ENCODE data around the gene PIGL.

The PIGL gene

GRCh38 chr17:16345565-16345964 is 128.6 kb downstream of the PIGL start:
- Histone ChIP-seq H3K27me3 (ENCODE audit: control insufficient read depth in 5 of 5, insufficient read depth in 4 of 5, low read length in 5 of 5) (no peaks in the 10 kb centered on the region), H3K4me3 (ENCODE audit: low read depth in 1 of 5, low read length in 5 of 5) (no peak overlapping the region), H3K9me3 (ENCODE audit: control insufficient read depth in 5 of 5, low read length in 5 of 5) (no peaks in the 10 kb centered on the region), H3K27ac (ENCODE audit: low read depth, low read length) (no peak overlapping the region), H3K36me3 (ENCODE audit: control insufficient read depth in 5 of 5, insufficient read depth in 5 of 5, low read length in 5 of 5) (peaks cover 4 to 34% (median 21%) of the 10 kb centered on the region in 5 donors), H3K4me1 (ENCODE audit: control insufficient read depth in 5 of 5, insufficient read depth in 5 of 5, low read length in 5 of 5) (peaks cover 0 to 8% (median 0%) of the 10 kb centered on the region in 5 donors), H3K9ac (ENCODE audit: low read length in 5 of 5) (no peak overlapping the region)

GRCh38 chr17:16346721-16347271 is 129.8 kb downstream of the PIGL start:
- Histone ChIP-seq H3K27me3 (ENCODE audit: control insufficient read depth in 5 of 5, insufficient read depth in 4 of 5, low read length in 5 of 5) (no peaks in the 10 kb centered on the region), H3K9ac (ENCODE audit: low read length in 5 of 5) (no peak overlapping the region), H3K4me3 (ENCODE audit: low read depth in 1 of 5, low read length in 5 of 5) (no peak overlapping the region), H3K27ac (ENCODE audit: low read depth, low read length) (no peak overlapping the region), H3K9me3 (ENCODE audit: control insufficient read depth in 5 of 5, low read length in 5 of 5) (no peaks in the 10 kb centered on the region), H3K36me3 (ENCODE audit: control insufficient read depth in 5 of 5, insufficient read depth in 5 of 5, low read length in 5 of 5) (peaks cover 4 to 34% (median 21%) of the 10 kb centered on the region in 5 donors), H3K4me1 (ENCODE audit: control insufficient read depth in 5 of 5, insufficient read depth in 5 of 5, low read length in 5 of 5) (peaks cover 0 to 11% (median under 1%) of the 10 kb centered on the region in 5 donors)

- Histone ChIP-seq H3K4me3 (ENCODE audit: low read depth in 1 of 5, low read length in 5 of 5) (no peak overlapping the region), H3K27ac (ENCODE audit: low read depth, low read length) (no peak overlapping the region), H3K36me3 (ENCODE audit: control insufficient read depth in 5 of 5, insufficient read depth in 5 of 5, low read length in 5 of 5) (peaks cover 4 to 22% (median 13%) of the 10 kb centered on the region in 5 donors), H3K4me1 (ENCODE audit: control insufficient read depth in 5 of 5, insufficient read depth in 5 of 5, low read length in 5 of 5) (peaks cover 0 to 16% (median 14%) of the 10 kb centered on the region in 5 donors), H3K9ac (ENCODE audit: low read length in 5 of 5) (no peak overlapping the region), H3K9me3 (ENCODE audit: control insufficient read depth in 5 of 5, low read length in 5 of 5) (no peaks in the 10 kb centered on the region), H3K27me3 (ENCODE audit: control insufficient read depth in 5 of 5, insufficient read depth in 4 of 5, low read length in 5 of 5) (no peaks in the 10 kb centered on the region)
Measured at GRCh38 chr17:16348586-16348985, 131.6 kb downstream of the PIGL start.

DNA sequence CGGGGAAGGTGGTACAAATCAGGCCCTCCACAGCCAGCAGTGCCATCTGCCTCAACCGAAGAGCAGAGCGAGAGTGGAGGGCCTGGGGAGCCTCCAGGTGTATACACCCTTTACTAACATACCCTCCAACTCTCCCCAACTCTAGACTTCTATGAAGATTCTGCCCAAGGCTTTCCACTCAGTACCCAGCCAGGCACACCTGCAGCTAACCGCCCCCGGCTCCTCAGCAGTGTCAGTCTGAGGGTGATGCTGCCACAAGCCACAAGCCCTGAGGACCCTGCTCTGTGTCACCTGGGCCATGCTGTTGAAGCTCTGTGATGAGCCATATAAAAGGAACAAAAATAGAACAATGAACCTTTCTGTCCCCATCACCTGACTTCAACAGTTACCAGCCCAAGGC is 132.4 kb downstream of the PIGL start:
- Histone ChIP-seq H3K36me3 (ENCODE audit: control insufficient read depth in 5 of 5, insufficient read depth in 5 of 5, low read length in 5 of 5) (peaks cover 4 to 17% (median 10%) of the 10 kb centered on the region in 5 donors), H3K27ac (ENCODE audit: low read depth, low read length) (no peak overlapping the region), H3K9ac (ENCODE audit: low read length in 5 of 5) (no peak overlapping the region), H3K9me3 (ENCODE audit: control insufficient read depth in 5 of 5, low read length in 5 of 5) (no peaks in the 10 kb centered on the region), H3K27me3 (ENCODE audit: control insufficient read depth in 5 of 5, insufficient read depth in 4 of 5, low read length in 5 of 5) (no peaks in the 10 kb centered on the region), H3K4me1 (ENCODE audit: control insufficient read depth in 5 of 5, insufficient read depth in 5 of 5, low read length in 5 of 5) (peaks cover 0 to 18% (median 17%) of the 10 kb centered on the region in 5 donors), H3K4me3 (ENCODE audit: low read depth in 1 of 5, low read length in 5 of 5) (no peak overlapping the region)

DNA sequence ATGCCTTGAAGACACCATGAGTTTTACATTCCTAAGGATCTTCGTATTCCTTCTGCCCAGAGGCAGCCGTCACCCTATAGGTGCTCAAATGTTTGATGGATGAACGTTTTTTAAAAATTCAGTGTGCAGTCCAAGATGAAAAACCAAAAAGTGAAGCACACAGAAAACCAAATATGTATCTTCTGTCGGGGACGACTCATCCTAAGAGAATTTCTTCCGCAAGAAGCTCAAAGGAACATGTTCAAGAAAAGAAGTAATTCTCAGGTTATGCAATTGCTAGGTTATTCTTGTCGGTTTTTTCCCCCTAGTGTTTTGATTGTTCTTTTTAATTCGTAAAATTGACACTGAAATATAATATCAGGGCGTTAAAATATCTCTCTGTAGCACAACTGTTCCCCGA is 134.8 kb downstream of the PIGL start:
- Histone ChIP-seq H3K9me3 (ENCODE audit: control insufficient read depth in 5 of 5, low read length in 5 of 5) (no peaks in the 10 kb centered on the region), H3K4me3 (ENCODE audit: low read depth in 1 of 5, low read length in 5 of 5) (peak overlapping the region; percentile 57 to 80 (median 75)), H3K27me3 (ENCODE audit: control insufficient read depth in 5 of 5, insufficient read depth in 4 of 5, low read length in 5 of 5) (no peaks in the 10 kb centered on the region), H3K9ac (ENCODE audit: low read length in 5 of 5) (peak overlapping the region in 3 of 5 donors; percentile 51 to 65 (median 56)), H3K27ac (ENCODE audit: low read depth, low read length) (no peak overlapping the region), H3K4me1 (ENCODE audit: control insufficient read depth in 5 of 5, insufficient read depth in 5 of 5, low read length in 5 of 5) (peaks cover 0 to 18% (median 17%) of the 10 kb centered on the region in 5 donors), H3K36me3 (ENCODE audit: control insufficient read depth in 5 of 5, insufficient read depth in 5 of 5, low read length in 5 of 5) (peaks cover 4 to 17% (median 10%) of the 10 kb centered on the region in 5 donors)

GRCh38 chr17:16352303-16352666 is 135.3 kb downstream of the PIGL start:
- peaks cover 0 to 18% (median 17%) of the 10 kb centered on the region in 5 donors for H3K4me1 ChIP-seq (ENCODE audit: control insufficient read depth in 5 of 5, insufficient read depth in 5 of 5, low read length in 5 of 5)
- H3K36me3 ChIP-seq (ENCODE audit: control insufficient read depth in 5 of 5, insufficient read depth in 5 of 5, low read length in 5 of 5), result peaks cover 4 to 14% (median 10%) of the 10 kb centered on the region in 5 donors
- H3K9me3 ChIP-seq (ENCODE audit: control insufficient read depth in 5 of 5, low read length in 5 of 5), result no peaks in the 10 kb centered on the region
- no peak overlapping the region for H3K27ac ChIP-seq (ENCODE audit: low read depth, low read length)
- peak overlapping the region in 4 of 5 donors; percentile 59 to 71 (median 66) for H3K9ac ChIP-seq (ENCODE audit: low read length in 5 of 5)
- H3K27me3 ChIP-seq (ENCODE audit: control insufficient read depth in 5 of 5, insufficient read depth in 4 of 5, low read length in 5 of 5), result no peaks in the 10 kb centered on the region
- H3K4me3 ChIP-seq (ENCODE audit: low read depth in 1 of 5, low read length in 5 of 5), result peak overlapping the region; percentile 57 to 80 (median 75)

DNA sequence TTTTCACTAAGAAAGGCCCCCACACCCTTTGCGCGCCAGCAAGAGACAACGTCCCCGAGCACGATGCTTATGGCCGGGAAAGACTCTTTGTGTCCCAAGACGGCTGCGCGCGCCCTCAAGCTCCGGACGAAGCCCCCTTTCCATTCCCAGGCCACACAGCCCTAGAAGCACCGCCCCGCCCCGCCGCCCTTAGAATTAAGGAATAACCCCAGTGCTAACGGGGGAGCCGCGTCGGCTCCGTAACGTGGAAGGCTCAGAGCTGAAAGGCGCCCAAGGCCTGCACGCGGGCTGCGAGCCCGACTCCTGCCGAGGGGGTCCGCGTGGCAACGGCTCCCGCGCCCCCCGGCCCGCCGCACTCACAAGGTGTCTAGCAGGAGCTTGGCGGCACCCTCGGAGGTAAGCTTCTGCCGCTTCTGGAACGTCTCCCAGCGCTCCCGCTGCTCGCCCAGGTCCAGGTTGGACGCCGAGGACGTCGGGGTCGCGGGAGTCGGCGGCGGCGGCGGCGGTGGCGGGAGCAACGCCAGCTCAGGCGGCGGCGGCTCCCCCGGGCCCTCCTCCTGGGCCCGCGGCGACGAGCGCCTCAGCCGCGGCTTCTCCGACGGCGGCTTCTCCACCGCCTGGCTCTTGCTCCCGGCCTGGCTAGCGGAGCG is 135.8 kb downstream of the PIGL start:
- H3K27ac ChIP-seq (ENCODE audit: low read depth, low read length), result no peak overlapping the region
- peak overlapping the region in 4 of 5 donors; percentile 59 to 71 (median 66) for H3K9ac ChIP-seq (ENCODE audit: low read length in 5 of 5)
- peaks cover 0 to 18% (median 17%) of the 10 kb centered on the region in 5 donors for H3K4me1 ChIP-seq (ENCODE audit: control insufficient read depth in 5 of 5, insufficient read depth in 5 of 5, low read length in 5 of 5)
- H3K9me3 ChIP-seq (ENCODE audit: control insufficient read depth in 5 of 5, low read length in 5 of 5), result no peaks in the 10 kb centered on the region
- peak overlapping the region; percentile 57 to 80 (median 75) for H3K4me3 ChIP-seq (ENCODE audit: low read depth in 1 of 5, low read length in 5 of 5)
- H3K36me3 ChIP-seq (ENCODE audit: control insufficient read depth in 5 of 5, insufficient read depth in 5 of 5, low read length in 5 of 5), result peaks cover 4 to 14% (median 10%) of the 10 kb centered on the region in 5 donors
- no peaks in the 10 kb centered on the region for H3K27me3 ChIP-seq (ENCODE audit: control insufficient read depth in 5 of 5, insufficient read depth in 4 of 5, low read length in 5 of 5)

DNA sequence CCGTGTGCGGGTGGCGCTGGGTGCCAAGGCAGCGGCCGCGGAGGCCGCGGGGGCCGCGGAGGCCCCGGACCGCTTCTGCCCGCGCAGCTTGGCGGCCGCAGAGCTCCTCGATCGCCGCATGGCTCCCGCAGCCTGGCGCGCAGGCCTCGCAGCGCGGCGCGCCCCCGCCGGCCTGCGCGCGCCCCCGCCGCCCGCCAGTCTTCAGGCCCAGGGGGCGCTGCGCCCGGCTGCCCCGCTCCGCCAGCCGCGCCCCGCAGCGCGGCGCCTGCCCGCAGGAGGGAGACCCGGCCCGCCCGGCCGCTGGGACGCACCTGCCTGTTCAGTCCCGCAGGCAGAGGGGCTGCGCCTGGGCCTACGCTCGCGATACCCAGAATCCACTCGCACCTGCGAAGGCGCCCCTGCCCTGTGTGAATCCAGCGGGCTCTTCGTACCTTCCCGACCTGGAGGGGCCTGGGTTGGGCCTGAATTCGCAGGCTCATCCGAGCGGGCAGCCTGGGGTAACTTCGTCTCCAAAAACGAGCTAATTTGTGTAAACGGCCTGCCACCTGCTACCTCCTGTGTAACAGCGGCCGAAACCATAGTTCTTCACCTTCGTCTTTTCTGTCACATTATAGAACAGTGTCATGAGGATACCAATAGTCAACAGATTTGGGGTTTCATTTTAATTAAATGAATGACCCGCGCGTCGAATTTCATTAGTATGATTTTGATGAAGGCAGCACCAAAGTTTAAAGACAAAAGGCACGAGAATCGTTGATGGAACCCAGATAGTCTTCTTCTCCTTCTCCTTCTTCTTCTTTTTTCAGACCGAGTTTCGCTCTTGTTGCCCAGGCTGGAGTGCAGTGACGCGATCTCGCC is 136.5 kb downstream of the PIGL start, which contains the start of gene CENPV:
CENPV (minus strand) TSS at position 153 of the 858 bp plus-strand sequence; CDS start at position 120, 33 bp downstream.
- Histone ChIP-seq H3K4me1 (ENCODE audit: control insufficient read depth in 5 of 5, insufficient read depth in 5 of 5, low read length in 5 of 5) (peaks cover 0 to 18% (median 17%) of the 10 kb centered on the region in 5 donors), H3K27ac (ENCODE audit: low read depth, low read length) (no peak within 1 kb of the TSS), H3K27me3 (ENCODE audit: control insufficient read depth in 5 of 5, insufficient read depth in 4 of 5, low read length in 5 of 5) (no peaks in the 10 kb centered on the region), H3K9ac (ENCODE audit: low read length in 5 of 5) (peak within 1 kb of the TSS in 4 of 5 donors; percentile 59 to 79 (median 70)), H3K4me3 (ENCODE audit: low read depth in 1 of 5, low read length in 5 of 5) (peak within 1 kb of the TSS; percentile 62 to 80 (median 75)), H3K9me3 (ENCODE audit: control insufficient read depth in 5 of 5, low read length in 5 of 5) (no peaks in the 10 kb centered on the region), H3K36me3 (ENCODE audit: control insufficient read depth in 5 of 5, insufficient read depth in 5 of 5, low read length in 5 of 5) (peaks cover 4 to 10% (median 7%) of the 10 kb centered on the region in 5 donors)

- H3K27ac ChIP-seq (ENCODE audit: low read depth, low read length), result no peak overlapping the region
- no peaks in the 10 kb centered on the region for H3K9me3 ChIP-seq (ENCODE audit: control insufficient read depth in 5 of 5, low read length in 5 of 5)
- no peaks in the 10 kb centered on the region for H3K27me3 ChIP-seq (ENCODE audit: control insufficient read depth in 5 of 5, insufficient read depth in 4 of 5, low read length in 5 of 5)
- no peak overlapping the region for H3K4me3 ChIP-seq (ENCODE audit: low read depth in 1 of 5, low read length in 5 of 5)
- H3K9ac ChIP-seq (ENCODE audit: low read length in 5 of 5), result no peak overlapping the region
- peaks cover 0 to 18% (median 17%) of the 10 kb centered on the region in 5 donors for H3K4me1 ChIP-seq (ENCODE audit: control insufficient read depth in 5 of 5, insufficient read depth in 5 of 5, low read length in 5 of 5)
- no peaks in the 10 kb centered on the region for H3K36me3 ChIP-seq (ENCODE audit: control insufficient read depth in 5 of 5, insufficient read depth in 5 of 5, low read length in 5 of 5)
Measured at GRCh38 chr17:16354585-16354984, 137.6 kb downstream of the PIGL start.

Measured in subcutaneous abdominal adipose tissue (tissue), 5 donors.